ENCODE measurements around the gene TBC1D12.

DNA sequence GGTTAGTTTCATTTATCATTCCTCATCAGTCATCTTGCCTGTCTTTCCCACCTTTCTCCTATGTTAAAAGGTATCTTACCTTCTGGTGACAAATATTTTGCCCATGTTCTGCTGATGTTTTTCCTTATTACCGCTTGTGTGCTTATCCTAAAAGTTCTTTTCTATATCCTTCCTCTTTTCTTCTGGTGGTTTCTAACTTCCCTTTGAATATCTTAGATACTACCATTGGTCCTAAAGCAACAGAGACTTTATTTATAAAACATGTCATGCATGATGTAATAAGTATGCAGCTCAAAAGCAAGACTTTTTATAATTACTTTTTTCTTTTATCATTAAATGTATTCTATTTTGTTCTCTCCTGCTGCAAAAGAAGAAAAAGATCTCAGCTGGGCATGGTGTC, 24.8 kb downstream of the TBC1D12 start:
- TF ChIP-seq POLR2A (IDR thresholded peaks at IDR 0.05): no peak
- TF ChIP-seq, protein P1, sequence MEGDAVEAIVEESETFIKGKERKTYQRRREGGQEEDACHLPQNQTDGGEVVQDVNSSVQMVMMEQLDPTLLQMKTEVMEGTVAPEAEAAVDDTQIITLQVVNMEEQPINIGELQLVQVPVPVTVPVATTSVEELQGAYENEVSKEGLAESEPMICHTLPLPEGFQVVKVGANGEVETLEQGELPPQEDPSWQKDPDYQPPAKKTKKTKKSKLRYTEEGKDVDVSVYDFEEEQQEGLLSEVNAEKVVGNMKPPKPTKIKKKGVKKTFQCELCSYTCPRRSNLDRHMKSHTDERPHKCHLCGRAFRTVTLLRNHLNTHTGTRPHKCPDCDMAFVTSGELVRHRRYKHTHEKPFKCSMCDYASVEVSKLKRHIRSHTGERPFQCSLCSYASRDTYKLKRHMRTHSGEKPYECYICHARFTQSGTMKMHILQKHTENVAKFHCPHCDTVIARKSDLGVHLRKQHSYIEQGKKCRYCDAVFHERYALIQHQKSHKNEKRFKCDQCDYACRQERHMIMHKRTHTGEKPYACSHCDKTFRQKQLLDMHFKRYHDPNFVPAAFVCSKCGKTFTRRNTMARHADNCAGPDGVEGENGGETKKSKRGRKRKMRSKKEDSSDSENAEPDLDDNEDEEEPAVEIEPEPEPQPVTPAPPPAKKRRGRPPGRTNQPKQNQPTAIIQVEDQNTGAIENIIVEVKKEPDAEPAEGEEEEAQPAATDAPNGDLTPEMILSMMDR (IDR thresholded peaks at IDR 0.05): no peak
- TF ChIP-seq POLR2AphosphoS5 (IDR thresholded peaks at IDR 0.05; ENCODE audit: insufficient read depth in 1 of 2, low read depth in 1 of 2): no peak

Measured in vagina (tissue), 2 donors.